WTC11 (cell line): ENCODE measurements around the gene CFAP157.

Source experiments
- CTCF ChIP-seq: fragments of 200-600 bp; IDR thresholded peaks from 2 replicates; pipeline ENCODE4 v1.8.0; 2022; ENCODE audit warnings: antibody characterized with exemption
- NFYB ChIP-seq: sonication (generic); formaldehyde crosslinking; conservative IDR thresholded peaks from 2 replicates; pipeline ENCODE4 v1.8.0; 2022; ENCODE audit warnings: low read depth, missing genetic modification reagents
- NR2C2 ChIP-seq: sonication (generic); formaldehyde crosslinking; IDR thresholded peaks from 2 replicates; pipeline ENCODE4 v1.8.0; 2022; ENCODE audit warnings: mild to moderate bottlenecking, missing genetic modification reagents
- TP53 ChIP-seq: sonication (generic); formaldehyde crosslinking; IDR thresholded peaks from 2 replicates; pipeline ENCODE4 v1.8.1; 2023; ENCODE audit warnings: mild to moderate bottlenecking, missing genetic modification reagents
- TF ChIP-seq, protein P1 (sequence below): sonication (generic); formaldehyde crosslinking; IDR thresholded peaks from 2 replicates; pipeline ENCODE4 v1.8.0; 2023; ENCODE audit warnings: missing genetic modification reagents

GRCh38 chr9:127686461-127687393 is 20.1 kb upstream of the CFAP157 start:
- TF ChIP-seq CTCF (no peak), NR2C2 (CRISPR knock-in tag) (no peak), NFYB (CRISPR knock-in tag) (no peak), TP53 (CRISPR knock-in tag) (no peak)
- TF ChIP-seq, protein P1, sequence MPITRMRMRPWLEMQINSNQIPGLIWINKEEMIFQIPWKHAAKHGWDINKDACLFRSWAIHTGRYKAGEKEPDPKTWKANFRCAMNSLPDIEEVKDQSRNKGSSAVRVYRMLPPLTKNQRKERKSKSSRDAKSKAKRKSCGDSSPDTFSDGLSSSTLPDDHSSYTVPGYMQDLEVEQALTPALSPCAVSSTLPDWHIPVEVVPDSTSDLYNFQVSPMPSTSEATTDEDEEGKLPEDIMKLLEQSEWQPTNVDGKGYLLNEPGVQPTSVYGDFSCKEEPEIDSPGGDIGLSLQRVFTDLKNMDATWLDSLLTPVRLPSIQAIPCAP (CRISPR knock-in tag), result no peak
